ENCODE data around the gene FOXJ3. TPM values are rescaled to one million over a fixed set of nuclear protein-coding genes. Genes with fewer than 3 reads are reported as not detected.

Gene FOXJ3
- polyA plus RNA-seq, result 17.1 and 19.9 TPM in 2 replicates

GRCh38 chr1:42335050-42335808 lies at the start of gene FOXJ3:
Gene FOXJ3, minus strand, starts transcription at chr1:42335235. Its CDS starts 24,142 bp downstream, at chr1:42311093.

GRCh38 chr1:42380586-42381279 lies 45.7 kb upstream of the FOXJ3 start, which contains the start of gene RIMKLA:
Gene RIMKLA, plus strand, starts transcription at chr1:42380792. Its CDS starts 143 bp downstream, at chr1:42380935.

GRCh38 chr1:42164551-42165420 lies 170.2 kb downstream of the FOXJ3 start, which contains the start of gene GUCA2A:
Gene GUCA2A, minus strand, starts transcription at chr1:42164745. Its CDS starts 33 bp downstream, at chr1:42164712.

GRCh38 chr1:42152907-42153600 lies 182.0 kb downstream of the FOXJ3 start, which contains the start of gene GUCA2B:
Gene GUCA2B, plus strand, starts transcription at chr1:42153410. Its CDS starts 41 bp downstream, at chr1:42153451.

Other genes starting within 250 kb of the FOXJ3 start
- gene GUCA2B, start 181.8 kb downstream of the FOXJ3 start, polyA plus RNA-seq, result not detected in 2 replicates
- not detected in 2 replicates for gene GUCA2A, start 170.5 kb downstream of the FOXJ3 start, polyA plus RNA-seq
- gene RIMKLA, start 45.6 kb upstream of the FOXJ3 start, polyA plus RNA-seq, result 4.9 TPM in 2 replicates
- 4.7 and 9.0 TPM in 2 replicates for gene ZMYND12, start 120.8 kb upstream of the FOXJ3 start, polyA plus RNA-seq
- 110 and 116 TPM in 2 replicates for gene PPCS, start 121.3 kb upstream of the FOXJ3 start, polyA plus RNA-seq
- gene CCDC30, start 128.1 kb upstream of the FOXJ3 start, polyA plus RNA-seq, result 5.3 and 10.0 TPM in 2 replicates

Measured in Purkinje cell (primary cell).